OCI-LY7 (cell line): ENCODE measurements around the gene ERGIC1. TPM values are rescaled to one million over a fixed set of nuclear protein-coding genes. Genes with fewer than 3 reads are reported as not detected.

Source experiments
- BruUV-seq: library from RNA; stranded (reverse); fragments of 400-500 nt; replicated peaks from 2 replicates; lab custom pipeline; 2021; lab: Mats Ljungman, UMichigan
- CTCF ChIA-PET: fragments of 300-600 bp; sonication (Branson Sonifier 250); formaldehyde crosslinking; loops from one replicate; lab custom pipeline; 2022; ENCODE audit warnings: antibody characterized with exemption; ENCODE audit not compliant: unreplicated experiment; lab: Charles Lee
- POLR2A ChIA-PET: fragments of 300-600 bp; sonication (Branson Sonifier 250); formaldehyde crosslinking; loops from one replicate; lab custom pipeline; 2022; ENCODE audit warnings: antibody characterized with exemption; lab: Charles Lee
- DNase-seq: peaks from one replicate; pipeline ENCODE4 v3.0.0-alpha.2; 2015; ENCODE audit warnings: low spot score
- H2AFZ ChIP-seq: fragments of 200-600 bp; sonication (generic), shearing (Covaris generic); 2 replicates; pipeline ENCODE4 v1.6.1; 2014; ENCODE audit warnings: mild to moderate bottlenecking, antibody characterized with exemption, low read length, moderate library complexity
- H3K27ac ChIP-seq: fragments of 200-600 bp; sonication (generic); 2 replicates; pipeline ENCODE4 v1.5.1; 2014; ENCODE audit warnings: mixed run types, low read depth, mild to moderate bottlenecking, moderate library complexity, low read length, inconsistent platforms; ENCODE audit not compliant: poor library complexity, severe bottlenecking
- H3K36me3 ChIP-seq: fragments of 200-600 bp; sonication (generic); 2 replicates; pipeline ENCODE4 v1.6.1; 2014; ENCODE audit warnings: mild to moderate bottlenecking, antibody characterized with exemption, low read length, moderate library complexity, mixed read lengths; ENCODE audit not compliant: insufficient read depth
- H3K4me1 ChIP-seq: fragments of 200-600 bp; sonication (generic); 2 replicates; pipeline ENCODE4 v1.5.1; 2014; ENCODE audit warnings: mild to moderate bottlenecking, low read length; ENCODE audit not compliant: insufficient read depth, poor library complexity, severe bottlenecking
- H3K4me2 ChIP-seq: fragments of 200-600 bp; sonication (generic); 2 replicates; pipeline ENCODE4 v1.6.1; 2014; ENCODE audit warnings: mild to moderate bottlenecking, low read length
- H3K4me3 ChIP-seq: fragments of 200-600 bp; sonication (generic); 2 replicates; pipeline ENCODE4 v1.5.1; 2014; ENCODE audit warnings: mild to moderate bottlenecking, low read depth, low read length; ENCODE audit not compliant: poor library complexity, severe bottlenecking
- H3K79me2 ChIP-seq: fragments of 200-600 bp; sonication (generic); 2 replicates; pipeline ENCODE4 v1.6.1; 2016; ENCODE audit warnings: low read depth, mild to moderate bottlenecking, low read length, moderate library complexity, mixed read lengths; ENCODE audit not compliant: insufficient read depth
- H3K9me2 ChIP-seq: fragments of 200-600 bp; sonication (generic); 2 replicates; pipeline ENCODE4 v1.6.1; 2016; ENCODE audit warnings: mild to moderate bottlenecking, low read length, mixed read lengths; ENCODE audit not compliant: insufficient read depth
- H3K9me3 ChIP-seq: fragments of 200-600 bp; sonication (generic); 2 replicates; pipeline ENCODE4 v1.6.1; 2014; ENCODE audit warnings: mild to moderate bottlenecking, mixed run types, low read length, mixed read lengths
- H4K20me1 ChIP-seq: fragments of 200-600 bp; sonication (generic); 2 replicates; pipeline ENCODE4 v1.6.1; 2014; ENCODE audit warnings: mild to moderate bottlenecking, antibody characterized with exemption, low read length, moderate library complexity, mixed read lengths; ENCODE audit not compliant: insufficient read depth
- CTCF ChIP-seq: fragments of 200-600 bp; sonication (generic); conservative IDR thresholded peaks from 2 replicates; pipeline ENCODE4 v1.5.1; 2014; ENCODE audit warnings: mild to moderate bottlenecking, antibody characterized with exemption, low read length, moderate library complexity, mixed read lengths
- EZH2phosphoT487 ChIP-seq: fragments of 200-600 bp; sonication (generic); IDR thresholded peaks from 2 replicates; pipeline ENCODE4 v1.6.1; 2018; ENCODE audit warnings: low read depth, borderline replicate concordance, mild to moderate bottlenecking, mixed run types, antibody characterized with exemption, low read length, moderate library complexity, mixed read lengths
- intact Hi-C: fragments of 100-400 bp; cut with micrococcal nuclease; formaldehyde crosslinking; loops from one replicate; pipeline ENCODE4 v1.10.0; 2022; ENCODE audit not compliant: unreplicated experiment
- total RNA-seq, 2 experiments: library from RNA; depleted of rRNA in 1 of 2; stranded (reverse); fragments of >200 nt in 1 of 2; shearing (Covaris generic) in 1 of 2; gene quantifications; 2 replicates each; pipeline ENCODE4 v1.2.3, GENCODE V29; 2014 to 2022

Gene ERGIC1
- total RNA-seq, 2 experiments from 2014 or later = 125 to 178 TPM

GRCh38 chr5:172984244-172984953, 150.3 kb downstream of the ERGIC1 start:
- no peaks in the 10 kb centered on the region for H3K9me3 ChIP-seq
- H3K36me3 ChIP-seq = peaks cover 42% of the 10 kb centered on the region
- peaks cover 10% of the 10 kb centered on the region; the same call in 1 of the 2 replicates for H4K20me1 ChIP-seq
- peak overlapping the region; percentile 88 for H3K4me2 ChIP-seq
- POLR2A ChIA-PET = interaction anchor here (0.6 to 5.3 kb wide), 13 partner anchors 10 to 209 kb away, joined by 3 to 47 read pairs (median 5); partner anchors contain the start of gene RPL26L1
- TF ChIP-seq EZH2phosphoT487 = no peak
- TF ChIP-seq CTCF = peak; percentile 86
- H3K79me2 ChIP-seq = peaks cover 56% of the 10 kb centered on the region
- intact Hi-C loops = loop anchor here (1.0 to 5.0 kb wide), 5 partner anchors 51 to 298 kb away; partner anchors contain the start of genes BNIP1 and CREBRF
- no TSS peak for BruUV-seq
- peaks cover 15% of the 10 kb centered on the region for H3K4me1 ChIP-seq
- peak; percentile 90 for DNase-seq
- H3K4me3 ChIP-seq = peak overlapping the region; percentile 96
- H3K27ac ChIP-seq = peak overlapping the region; percentile 79
- no peaks in the 10 kb centered on the region for H3K9me2 ChIP-seq
- CTCF ChIA-PET = interaction anchor here (0.7 to 1.4 kb wide), 4 partner anchors 51 to 160 kb away, joined by 4 to 11 read pairs (median 4); partner anchors contain the start of gene BNIP1
- peak overlapping the region; percentile 63 for H2AFZ ChIP-seq

- Histone ChIP-seq H4K20me1 (peaks cover 10% of the 10 kb centered on the region; the same call in 1 of the 2 replicates), H2AFZ (no peak overlapping the region), H3K4me3 (peak overlapping the region; percentile 96), H3K4me1 (peaks cover 15% of the 10 kb centered on the region), H3K27ac (no peak overlapping the region), H3K9me3 (no peaks in the 10 kb centered on the region), H3K36me3 (peaks cover 47% of the 10 kb centered on the region), H3K4me2 (peak overlapping the region; percentile 88), H3K9me2 (no peaks in the 10 kb centered on the region), H3K79me2 (peaks cover 67% of the 10 kb centered on the region)
- BruUV-seq = no TSS peak
- intact Hi-C loops = no loop called here
- ChIA-PET POLR2A (interaction anchor here (0.5 to 5.3 kb wide), 5 partner anchors 9 to 350 kb away, joined by 3 to 47 read pairs (median 4); no protein-coding TSS in a partner anchor), CTCF (no interaction called here)
- no peak for DNase-seq
- no peak for TF ChIP-seq EZH2phosphoT487
- no peak for TF ChIP-seq CTCF
Measured at GRCh38 chr5:172985596-172985995, 151.5 kb downstream of the ERGIC1 start.

GRCh38 chr5:172988276-172988675, 154.2 kb downstream of the ERGIC1 start:
- Histone ChIP-seq H2AFZ (no peak overlapping the region), H3K27ac (no peak overlapping the region), H3K4me1 (peaks cover 14% of the 10 kb centered on the region), H3K9me2 (no peaks in the 10 kb centered on the region), H3K4me2 (no peak overlapping the region), H3K4me3 (no peak overlapping the region), H3K9me3 (no peaks in the 10 kb centered on the region), H3K36me3 (peaks cover 71% of the 10 kb centered on the region), H4K20me1 (peaks cover 10% of the 10 kb centered on the region; the same call in 1 of the 2 replicates), H3K79me2 (peaks cover 85% of the 10 kb centered on the region)
- intact Hi-C loops = no loop called here
- POLR2A ChIA-PET = interaction anchor here (1.1 to 5.3 kb wide), 3 partner anchors 29 to 77 kb away, joined by 3 to 47 read pairs (median 4); partner anchors contain the start of gene RPL26L1
- TF ChIP-seq EZH2phosphoT487 = no peak
- no peak for TF ChIP-seq CTCF
- no TSS peak for BruUV-seq
- CTCF ChIA-PET = no interaction called here
- no peak for DNase-seq
